DOHH2 (cell line): ENCODE measurements around the gene PPP2R2D.

Source experiments
- EZH2phosphoT487 ChIP-seq: fragments of 200-600 bp; sonication (generic); IDR thresholded peaks from 2 replicates; pipeline ENCODE4 v1.6.1; 2017; ENCODE audit warnings: borderline replicate concordance, mild to moderate bottlenecking, antibody characterized with exemption, low read length, moderate library complexity, mixed read lengths
- TF ChIP-seq, protein P1 (sequence below): fragments of 200-600 bp; sonication (generic); IDR thresholded peaks from one replicate; pipeline ENCODE4 v1.5.1; 2014; ENCODE audit warnings: antibody characterized with exemption, mild to moderate bottlenecking, low read depth, low read length; ENCODE audit not compliant: poor library complexity, severe bottlenecking

DNA sequence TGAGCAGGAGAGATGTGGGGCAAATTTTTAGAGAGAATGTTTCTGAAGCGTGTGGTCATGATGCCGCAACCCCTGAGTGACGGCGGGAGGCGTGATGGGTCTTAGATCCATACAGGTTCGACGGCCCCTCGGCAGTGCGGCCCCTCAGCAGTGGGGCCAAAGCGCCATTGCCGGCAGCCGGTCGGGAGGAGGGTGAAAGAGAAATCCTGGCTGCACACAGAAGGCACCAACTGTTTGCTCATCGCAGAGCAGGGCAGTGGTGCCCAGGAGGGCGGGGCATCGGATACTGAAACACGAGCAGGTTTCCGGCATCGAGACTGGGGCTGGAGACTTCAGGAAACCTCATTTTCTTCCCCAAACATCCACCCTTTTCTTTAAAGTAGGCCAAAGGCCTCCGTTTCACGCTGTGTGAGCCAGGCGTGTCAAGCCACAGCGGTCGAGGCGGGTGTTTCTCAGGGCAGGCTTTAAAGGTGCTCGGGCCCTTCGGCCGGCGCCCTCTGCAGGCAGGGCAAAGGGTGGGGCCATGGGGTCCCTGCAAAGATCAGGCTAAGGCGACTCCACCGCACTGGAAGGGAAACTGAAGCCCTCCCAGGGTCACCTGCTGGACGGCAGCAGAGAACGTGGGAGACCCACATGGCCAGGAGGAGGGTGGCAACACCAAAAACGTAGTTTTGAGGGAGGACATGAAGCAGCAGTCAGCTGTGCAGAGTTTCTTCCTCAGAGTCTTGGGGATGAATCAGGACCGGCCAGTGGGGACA is 42.0 kb upstream of the PPP2R2D start:
- TF ChIP-seq, protein P1, sequence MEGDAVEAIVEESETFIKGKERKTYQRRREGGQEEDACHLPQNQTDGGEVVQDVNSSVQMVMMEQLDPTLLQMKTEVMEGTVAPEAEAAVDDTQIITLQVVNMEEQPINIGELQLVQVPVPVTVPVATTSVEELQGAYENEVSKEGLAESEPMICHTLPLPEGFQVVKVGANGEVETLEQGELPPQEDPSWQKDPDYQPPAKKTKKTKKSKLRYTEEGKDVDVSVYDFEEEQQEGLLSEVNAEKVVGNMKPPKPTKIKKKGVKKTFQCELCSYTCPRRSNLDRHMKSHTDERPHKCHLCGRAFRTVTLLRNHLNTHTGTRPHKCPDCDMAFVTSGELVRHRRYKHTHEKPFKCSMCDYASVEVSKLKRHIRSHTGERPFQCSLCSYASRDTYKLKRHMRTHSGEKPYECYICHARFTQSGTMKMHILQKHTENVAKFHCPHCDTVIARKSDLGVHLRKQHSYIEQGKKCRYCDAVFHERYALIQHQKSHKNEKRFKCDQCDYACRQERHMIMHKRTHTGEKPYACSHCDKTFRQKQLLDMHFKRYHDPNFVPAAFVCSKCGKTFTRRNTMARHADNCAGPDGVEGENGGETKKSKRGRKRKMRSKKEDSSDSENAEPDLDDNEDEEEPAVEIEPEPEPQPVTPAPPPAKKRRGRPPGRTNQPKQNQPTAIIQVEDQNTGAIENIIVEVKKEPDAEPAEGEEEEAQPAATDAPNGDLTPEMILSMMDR, result no peak
- no peak for TF ChIP-seq EZH2phosphoT487
